ENCODE measurements around the gene CASZ1. TPM values are rescaled to one million over a fixed set of nuclear protein-coding genes. Genes with fewer than 3 reads are reported as not detected.

The CASZ1 gene
- total and polyA plus RNA-seq, 12 donors, result 2.5 to 35.2 (median 7.0) TPM

DNA sequence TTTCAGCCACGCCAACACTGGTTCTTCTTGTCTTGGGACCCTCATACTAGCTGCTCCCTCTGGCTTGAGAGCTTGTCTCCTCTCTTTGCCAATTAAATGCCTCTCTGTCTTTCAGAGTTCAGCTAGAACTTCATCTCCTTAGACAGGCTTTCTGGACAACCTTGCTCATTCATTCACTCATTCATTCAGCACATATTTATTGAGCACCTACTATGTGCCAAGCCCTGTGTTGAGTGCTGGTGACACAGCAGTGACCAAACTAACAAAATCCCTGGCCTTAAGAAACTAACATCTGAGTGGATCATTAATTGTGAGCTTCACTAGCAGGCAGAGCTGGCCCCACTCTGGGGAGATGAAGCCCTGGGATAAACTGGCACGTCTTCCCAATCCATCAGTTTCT, 24.9 kb upstream of the CASZ1 start:
- Histone ChIP-seq H3K27ac (no peak overlapping the region), H3K9me3 (replicated peaks in 1 of 3) (no peaks in the 10 kb centered on the region), H3K4me3 (no peak overlapping the region), H3K27me3 (peaks cover 5% of the 10 kb centered on the region), H3K36me3 (replicated peaks in 1 of 2) (no peaks in the 10 kb centered on the region), H3K4me1 (replicated peaks in 1 of 2) (no peaks in the 10 kb centered on the region)
- DNase-seq, result no peak
- WGBS, 4 donors, result 87 to 95% (median 91%) methylated on average over 2 of the region's 2 CpGs
- intact Hi-C loops (cut with DNase I), result no loop called here
- TF ChIP-seq CTCF (IDR thresholded peaks at IDR 0.05), result no peak
- TF ChIP-seq POLR2A (IDR thresholded peaks at IDR 0.05), result no peak

GRCh38 chr1:10820422-10820821, 24.0 kb upstream of the CASZ1 start:
- Histone ChIP-seq H3K36me3 (replicated peaks in 1 of 2) (no peaks in the 10 kb centered on the region), H3K4me1 (replicated peaks in 1 of 2) (no peaks in the 10 kb centered on the region), H3K27me3 (peaks cover 3% of the 10 kb centered on the region), H3K27ac (no peak overlapping the region), H3K9me3 (replicated peaks in 1 of 3) (no peaks in the 10 kb centered on the region), H3K4me3 (no peak overlapping the region)
- TF ChIP-seq CTCF (IDR thresholded peaks at IDR 0.05) (no peak), POLR2A (IDR thresholded peaks at IDR 0.05) (no peak)
- intact Hi-C loops (cut with DNase I), result no loop called here
- DNase-seq, result no peak
- WGBS, 4 donors, result 57 to 68% (median 59%) methylated on average over 4 to 7 of the region's 7 CpGs

DNA sequence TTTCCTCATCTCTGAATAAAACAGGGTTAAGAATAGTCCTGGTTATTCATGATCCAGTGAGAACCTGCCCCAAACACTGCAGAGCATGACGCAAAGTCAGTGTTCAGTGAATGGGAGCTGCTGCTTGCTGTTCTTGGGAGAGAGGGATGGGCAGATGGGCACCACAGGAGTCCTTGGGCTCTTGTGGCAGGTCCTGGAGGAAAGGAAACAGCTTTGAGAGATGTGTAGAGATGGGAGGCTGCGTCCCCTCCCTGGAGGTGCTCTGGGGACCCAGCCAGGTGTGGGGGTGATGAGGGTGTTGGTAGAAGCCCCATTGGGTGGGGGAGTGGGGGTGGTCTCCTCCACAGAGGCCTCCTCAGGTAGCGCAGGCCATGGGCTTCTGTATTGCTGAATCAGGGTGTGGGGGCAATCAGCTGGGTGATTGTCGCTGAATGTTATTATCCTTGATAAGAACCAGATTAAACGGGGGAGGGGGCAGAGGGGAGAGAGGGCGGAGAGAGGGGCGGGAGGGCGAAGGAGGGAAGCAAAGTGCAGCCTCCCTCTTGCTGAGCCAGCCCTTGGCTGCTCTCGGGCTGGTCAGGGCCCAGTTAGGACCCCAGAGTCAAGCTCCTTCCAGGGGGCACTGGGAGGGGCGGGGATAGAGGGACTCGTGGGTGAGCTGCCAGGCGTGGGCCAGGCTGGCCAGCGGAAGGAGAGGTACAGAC, 22.9 kb upstream of the CASZ1 start:
- Histone ChIP-seq H3K27ac (no peak overlapping the region), H3K36me3 (replicated peaks in 1 of 2) (no peaks in the 10 kb centered on the region), H3K27me3 (no peaks in the 10 kb centered on the region), H3K4me3 (no peak overlapping the region), H3K9me3 (replicated peaks in 1 of 3) (no peaks in the 10 kb centered on the region), H3K4me1 (replicated peaks in 1 of 2) (no peaks in the 10 kb centered on the region)
- WGBS, 4 donors, result 76 to 90% (median 77%) methylated on average over 11 to 13 of the region's 13 CpGs
- intact Hi-C loops (cut with DNase I), result loop anchor here in 1 of 2 donors (2.0 kb wide), 1 partner anchor 71 kb away; no protein-coding TSS in a partner anchor
- no peak for DNase-seq
- TF ChIP-seq POLR2A (IDR thresholded peaks at IDR 0.05) (no peak), CTCF (IDR thresholded peaks at IDR 0.05) (no peak)

DNA sequence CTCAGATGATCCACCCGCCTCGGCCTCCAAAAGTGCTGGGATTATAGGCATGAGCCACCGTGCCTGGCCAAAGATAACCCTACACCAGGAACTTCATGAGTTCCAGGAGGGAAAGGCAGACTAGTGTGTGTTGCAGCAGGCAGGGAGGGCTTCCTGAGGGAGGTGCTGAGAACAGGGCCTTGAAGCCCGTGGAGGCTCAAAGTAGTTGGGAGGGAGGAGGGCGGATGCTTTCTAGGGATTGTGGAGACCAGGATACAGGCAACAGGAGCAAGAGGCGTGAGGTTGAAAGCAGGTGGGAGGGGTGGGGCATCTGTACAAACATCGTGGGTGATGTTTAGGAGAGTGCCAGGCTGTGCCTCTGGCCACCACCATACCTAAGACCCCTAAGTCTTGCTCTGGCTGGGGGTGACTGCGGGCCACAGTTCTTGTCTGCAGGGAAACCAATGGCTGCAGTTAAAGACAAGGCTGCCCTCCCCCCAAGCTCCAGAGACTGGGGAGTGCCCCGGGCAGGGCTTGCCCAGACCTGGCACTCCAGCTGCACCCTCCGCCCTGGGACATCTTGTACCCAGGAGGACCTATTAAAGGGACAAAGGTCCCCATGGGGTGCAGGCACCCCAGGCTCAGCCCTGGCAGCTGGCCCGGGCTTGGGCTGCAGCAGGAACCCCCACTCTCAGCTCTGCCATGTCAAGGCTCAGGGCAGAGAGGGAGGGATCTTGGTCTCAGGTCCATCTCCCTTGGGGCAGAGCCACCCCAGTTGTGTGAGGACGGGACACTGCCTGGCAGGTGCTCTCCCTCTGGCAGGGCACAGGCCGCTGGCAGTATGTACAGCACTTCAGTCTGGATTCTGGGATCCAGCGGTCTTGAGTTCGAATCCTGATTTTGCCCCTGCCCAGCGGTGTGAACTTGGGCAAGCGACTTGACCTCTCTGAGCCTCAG, 22.1 kb upstream of the CASZ1 start:
- no peak for TF ChIP-seq CTCF (IDR thresholded peaks at IDR 0.05)
- TF ChIP-seq POLR2A (IDR thresholded peaks at IDR 0.05), result no peak
- Histone ChIP-seq H3K4me1 (replicated peaks in 1 of 2) (no peaks in the 10 kb centered on the region), H3K27ac (no peak overlapping the region), H3K9me3 (replicated peaks in 1 of 3) (no peaks in the 10 kb centered on the region), H3K27me3 (no peaks in the 10 kb centered on the region), H3K4me3 (no peak overlapping the region), H3K36me3 (replicated peaks in 1 of 2) (no peaks in the 10 kb centered on the region)
- intact Hi-C loops (cut with DNase I), result loop anchor here in 1 of 2 donors (2.0 kb wide), 1 partner anchor 72 kb away; no protein-coding TSS in a partner anchor
- WGBS, 4 donors, result 79 to 88% (median 83%) methylated on average over 10 to 17 of the region's 17 CpGs
- DNase-seq, result no peak

Data from adrenal gland (tissue), 12 donors.